ENCODE results near the gene CEP112. TPM values are rescaled to one million over a fixed set of nuclear protein-coding genes. Genes with fewer than 3 reads are reported as not detected.

The CEP112 gene
- total and polyA plus RNA-seq, 4 donors, result 1.1 to 4.9 (median 1.4) TPM

GRCh38 chr17:65659512-65659911 lies 532.4 kb downstream of the CEP112 start:
- no peak for TF ChIP-seq NR2F2 (IDR thresholded peaks at IDR 0.05)
- no peak for TF ChIP-seq JUND (IDR thresholded peaks at IDR 0.05)
- no peak for TF ChIP-seq CTCF (IDR thresholded peaks at IDR 0.05; ENCODE audit: low read depth, low read length, missing input control)

GRCh38 chr17:65657251-65657828 lies 534.6 kb downstream of the CEP112 start:
- WGBS, result 86% methylated on average over 2 of the region's 2 CpGs
- no peaks in the 10 kb centered on the region for H3K9me3 ChIP-seq (ENCODE audit: control insufficient read depth in 4 of 4, low read length in 3 of 4)
- TF ChIP-seq FOXA2 (IDR thresholded peaks at IDR 0.05) (no peak), ATF3 (IDR thresholded peaks at IDR 0.05) (no peak), CTCF (IDR thresholded peaks at IDR 0.05; ENCODE audit: low read depth, low read length, missing input control) (no peak), JUND (IDR thresholded peaks at IDR 0.05) (no peak), RXRA (IDR thresholded peaks at IDR 0.05) (no peak), REST (IDR thresholded peaks at IDR 0.05) (no peak), TAF1 (conservative IDR thresholded peaks at IDR 0.05) (no peak), YY1 (IDR thresholded peaks at IDR 0.05) (no peak), SP1 (IDR thresholded peaks at IDR 0.05) (no peak), EGR1 (IDR thresholded peaks at IDR 0.05; ENCODE audit: low read depth in 2 of 2) (no peak), RAD21 (IDR thresholded peaks at IDR 0.05) (no peak), GABPA (IDR thresholded peaks at IDR 0.05 in 1 of 2, conservative IDR thresholded peaks at IDR 0.05 in 1 of 2) (no peak), MAX (IDR thresholded peaks at IDR 0.05) (no peak), FOXA1 (IDR thresholded peaks at IDR 0.05) (no peak), NR2F2 (IDR thresholded peaks at IDR 0.05) (no peak), HNF4G (IDR thresholded peaks at IDR 0.05) (no peak), HNF4A (conservative IDR thresholded peaks at IDR 0.05) (no peak), ZBTB33 (IDR thresholded peaks at IDR 0.05) (no peak)

More at GRCh38 chr17:65659512-65659911, 532.4 kb downstream of the CEP112 start:
- DNase-seq (ENCODE audit: low spot score), result no peak
- no peaks in the 10 kb centered on the region for H3K27me3 ChIP-seq (ENCODE audit: control insufficient read depth in 4 of 4, insufficient read depth in 4 of 4, low read length in 3 of 4)
- no peak overlapping the region for H3K9ac ChIP-seq (ENCODE audit: low read depth in 1 of 2, low read length in 2 of 2)
- no peak overlapping the region for H3K4me3 ChIP-seq (ENCODE audit: low read depth in 1 of 3, low read length in 3 of 3)
- 92% methylated on average over 4 of the region's 4 CpGs for WGBS
- H3K36me3 ChIP-seq (ENCODE audit: control insufficient read depth in 4 of 4, insufficient read depth in 3 of 4, low read depth in 1 of 4, low read length in 3 of 4), result no peaks in the 10 kb centered on the region
- H3K4me1 ChIP-seq (ENCODE audit: control insufficient read depth in 4 of 4, insufficient read depth in 4 of 4, low read length in 3 of 4), result no peaks in the 10 kb centered on the region
- H3K27ac ChIP-seq (ENCODE audit: low read depth in 1 of 2, low read length in 2 of 2), result no peak overlapping the region
- H3K9me3 ChIP-seq (ENCODE audit: control insufficient read depth in 4 of 4, low read length in 3 of 4), result no peaks in the 10 kb centered on the region

More at GRCh38 chr17:65657251-65657828, 534.6 kb downstream of the CEP112 start:
- Histone ChIP-seq H3K9ac (ENCODE audit: low read depth in 1 of 2, low read length in 2 of 2) (no peak overlapping the region), H3K4me1 (ENCODE audit: control insufficient read depth in 4 of 4, insufficient read depth in 4 of 4, low read length in 3 of 4) (no peaks in the 10 kb centered on the region), H3K27ac (ENCODE audit: low read depth in 1 of 2, low read length in 2 of 2) (no peak overlapping the region), H3K4me3 (ENCODE audit: low read depth in 1 of 3, low read length in 3 of 3) (no peak overlapping the region), H3K27me3 (ENCODE audit: control insufficient read depth in 4 of 4, insufficient read depth in 4 of 4, low read length in 3 of 4) (no peaks in the 10 kb centered on the region), H3K36me3 (ENCODE audit: control insufficient read depth in 4 of 4, insufficient read depth in 3 of 4, low read depth in 1 of 4, low read length in 3 of 4) (no peaks in the 10 kb centered on the region)
- DNase-seq (ENCODE audit: low spot score), result no peak

Measured in liver (tissue), 9 donors.